ENCODE measurements around the gene DDX39A. TPM values are rescaled to one million over a fixed set of nuclear protein-coding genes. Genes with fewer than 3 reads are reported as not detected.

The DDX39A gene
- total RNA-seq, 1 donor from 2014 or later, result 66.9 TPM

DNA sequence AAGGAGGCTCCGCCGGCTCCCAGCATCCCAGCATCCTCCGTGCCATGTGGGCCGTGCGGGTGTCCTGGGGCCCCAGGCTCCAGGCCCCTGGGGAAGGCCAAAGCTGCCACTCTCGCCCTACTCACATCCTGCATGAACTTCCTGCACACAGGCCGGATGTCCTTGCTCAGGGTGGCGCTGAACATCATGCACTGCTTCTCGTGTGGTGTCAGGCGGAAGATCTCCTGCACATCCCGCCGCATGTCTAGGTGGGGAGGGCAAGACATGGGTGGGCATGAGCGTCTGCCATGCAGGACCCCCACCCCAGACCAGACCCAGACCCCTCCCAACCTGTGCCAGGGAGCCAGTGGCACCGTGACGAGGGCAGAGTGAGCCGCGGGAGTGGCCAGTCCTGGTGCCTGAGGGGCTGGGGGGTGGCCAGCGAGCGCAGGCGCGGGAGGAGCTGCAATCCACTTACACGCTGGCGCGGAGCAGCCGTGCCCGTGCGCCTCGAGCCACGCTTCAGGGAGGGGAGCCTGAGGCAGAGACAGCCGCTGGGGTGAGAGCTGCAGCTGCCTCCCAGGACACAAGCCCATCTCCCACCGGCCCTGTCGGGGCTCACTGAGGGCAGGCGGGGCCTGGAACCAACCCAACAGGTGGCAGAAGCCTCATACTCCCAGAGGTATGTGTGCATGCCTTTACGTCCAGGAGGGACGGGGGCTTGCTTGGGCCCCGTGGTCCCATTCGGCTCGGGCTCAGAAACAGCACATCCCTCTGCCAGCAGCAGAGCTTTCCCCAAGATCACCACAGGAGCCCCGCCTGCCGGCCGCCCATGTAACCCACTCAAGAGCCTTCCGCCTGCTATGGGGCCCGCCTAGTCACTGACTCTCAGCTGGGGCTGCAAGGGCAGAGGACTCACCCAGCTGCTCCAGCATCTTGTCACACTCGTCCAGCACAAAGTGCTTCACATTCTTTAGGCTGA is 8.8 kb downstream of the DDX39A start:
- Mint-ChIP-seq H3K27ac (no peak overlapping the region), H3K36me3 (ENCODE audit: insufficient read depth) (peaks cover 11% of the 10 kb centered on the region), H3K9me3 (ENCODE audit: low read depth) (no peaks in the 10 kb centered on the region), H3K4me3 (ENCODE audit: low read depth) (no peak overlapping the region), H3K4me1 (ENCODE audit: low read depth) (peaks cover 3% of the 10 kb centered on the region), H3K27me3 (no peaks in the 10 kb centered on the region)
- TF ChIP-seq, protein P1, sequence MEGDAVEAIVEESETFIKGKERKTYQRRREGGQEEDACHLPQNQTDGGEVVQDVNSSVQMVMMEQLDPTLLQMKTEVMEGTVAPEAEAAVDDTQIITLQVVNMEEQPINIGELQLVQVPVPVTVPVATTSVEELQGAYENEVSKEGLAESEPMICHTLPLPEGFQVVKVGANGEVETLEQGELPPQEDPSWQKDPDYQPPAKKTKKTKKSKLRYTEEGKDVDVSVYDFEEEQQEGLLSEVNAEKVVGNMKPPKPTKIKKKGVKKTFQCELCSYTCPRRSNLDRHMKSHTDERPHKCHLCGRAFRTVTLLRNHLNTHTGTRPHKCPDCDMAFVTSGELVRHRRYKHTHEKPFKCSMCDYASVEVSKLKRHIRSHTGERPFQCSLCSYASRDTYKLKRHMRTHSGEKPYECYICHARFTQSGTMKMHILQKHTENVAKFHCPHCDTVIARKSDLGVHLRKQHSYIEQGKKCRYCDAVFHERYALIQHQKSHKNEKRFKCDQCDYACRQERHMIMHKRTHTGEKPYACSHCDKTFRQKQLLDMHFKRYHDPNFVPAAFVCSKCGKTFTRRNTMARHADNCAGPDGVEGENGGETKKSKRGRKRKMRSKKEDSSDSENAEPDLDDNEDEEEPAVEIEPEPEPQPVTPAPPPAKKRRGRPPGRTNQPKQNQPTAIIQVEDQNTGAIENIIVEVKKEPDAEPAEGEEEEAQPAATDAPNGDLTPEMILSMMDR (IDR thresholded peaks at IDR 0.05; ENCODE audit: unreplicated experiment), result no peak
- no peak for DNase-seq (ENCODE audit: low spot score, unreplicated experiment)

GRCh38 chr19:14409146-14410023 is 9.8 kb downstream of the DDX39A start:
- Mint-ChIP-seq H3K4me1 (ENCODE audit: low read depth) (peaks cover 3% of the 10 kb centered on the region), H3K36me3 (ENCODE audit: insufficient read depth) (peaks cover 11% of the 10 kb centered on the region), H3K9me3 (ENCODE audit: low read depth) (no peaks in the 10 kb centered on the region), H3K27ac (no peak overlapping the region), H3K4me3 (ENCODE audit: low read depth) (no peak overlapping the region), H3K27me3 (no peaks in the 10 kb centered on the region)
- TF ChIP-seq, protein P1 (IDR thresholded peaks at IDR 0.05; ENCODE audit: unreplicated experiment), result no peak
- DNase-seq (ENCODE audit: low spot score, unreplicated experiment), result no peak

DNA sequence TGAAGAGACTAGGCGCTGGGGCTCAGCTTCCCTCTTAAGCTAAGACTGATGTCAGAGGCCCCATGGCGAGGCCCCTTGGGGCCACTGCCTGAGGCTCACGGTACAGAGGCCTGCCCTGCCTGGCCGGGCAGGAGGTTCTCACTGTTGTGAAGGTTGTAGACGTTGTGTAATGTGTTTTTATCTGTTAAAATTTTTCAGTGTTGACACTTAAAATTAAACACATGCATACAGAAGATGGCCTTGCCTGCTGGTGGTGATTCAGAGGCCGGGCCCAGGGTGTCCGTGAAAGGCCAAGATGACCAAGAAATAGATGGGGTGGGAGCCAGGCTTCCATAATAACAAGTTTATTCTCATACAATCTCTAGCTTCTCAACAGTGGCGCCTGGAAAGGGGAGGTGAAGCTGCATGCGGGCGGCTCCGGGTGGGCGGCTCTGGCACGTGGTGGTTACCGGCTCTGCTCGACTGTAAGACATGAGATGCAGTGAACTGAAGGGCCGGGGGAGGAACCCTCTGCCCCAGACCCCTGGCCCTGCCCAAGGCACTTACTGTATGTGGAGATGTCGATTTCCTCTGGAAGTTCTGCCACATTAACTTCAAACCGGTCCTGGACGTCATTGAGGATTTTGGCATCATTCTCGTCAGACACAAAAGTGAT is 10.5 kb downstream of the DDX39A start:
- Mint-ChIP-seq H3K27me3 (no peaks in the 10 kb centered on the region), H3K36me3 (ENCODE audit: insufficient read depth) (peaks cover 11% of the 10 kb centered on the region), H3K9me3 (ENCODE audit: low read depth) (no peaks in the 10 kb centered on the region), H3K27ac (no peak overlapping the region), H3K4me1 (ENCODE audit: low read depth) (peaks cover 3% of the 10 kb centered on the region), H3K4me3 (ENCODE audit: low read depth) (no peak overlapping the region)
- no peak for DNase-seq (ENCODE audit: low spot score, unreplicated experiment)
- TF ChIP-seq, protein P1 (IDR thresholded peaks at IDR 0.05; ENCODE audit: unreplicated experiment), result no peak

DNA sequence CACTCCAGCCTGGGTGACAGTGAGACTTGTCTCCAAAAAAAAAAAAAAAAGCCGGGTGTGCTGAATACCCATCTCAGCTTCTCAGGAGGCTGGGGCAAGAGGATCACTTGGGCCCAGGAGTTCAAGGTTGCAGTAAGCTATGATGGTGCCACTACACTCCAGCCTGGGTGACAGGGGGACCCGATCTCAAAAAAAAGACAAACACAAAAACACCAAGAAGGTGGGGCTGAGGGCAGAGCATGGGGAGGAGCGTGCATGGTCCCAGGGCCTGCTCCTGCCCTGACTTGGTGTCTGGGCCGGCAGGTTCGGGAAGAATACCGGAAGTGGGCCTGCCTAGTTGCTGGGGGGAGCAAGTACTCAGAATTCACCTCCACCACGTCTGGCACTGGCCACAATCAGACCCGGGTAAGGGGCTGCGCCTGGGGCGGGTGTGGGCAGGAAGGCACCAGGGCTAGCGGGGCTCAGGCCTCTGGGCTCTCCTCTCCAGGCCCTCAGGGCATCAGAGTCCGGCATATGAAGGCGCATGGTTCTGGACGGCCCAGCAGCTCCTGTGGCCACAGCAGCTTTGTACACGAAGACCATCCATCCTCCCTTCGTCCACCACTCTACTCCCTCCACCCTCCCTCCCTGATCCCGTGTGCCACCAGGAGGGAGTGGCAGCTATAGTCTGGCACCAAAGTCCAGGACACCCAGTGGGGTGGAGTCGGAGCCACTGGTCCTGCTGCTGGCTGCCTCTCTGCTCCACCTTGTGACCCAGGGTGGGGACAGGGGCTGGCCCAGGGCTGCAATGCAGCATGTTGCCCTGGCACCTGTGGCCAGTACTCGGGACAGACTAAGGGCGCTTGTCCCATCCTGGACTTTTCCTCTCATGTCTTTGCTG is 11.3 kb downstream of the DDX39A start:
- DNase-seq (ENCODE audit: low spot score, unreplicated experiment), result no peak
- Mint-ChIP-seq H3K4me1 (ENCODE audit: low read depth) (peaks cover 3% of the 10 kb centered on the region), H3K27ac (no peak overlapping the region), H3K4me3 (ENCODE audit: low read depth) (no peak overlapping the region), H3K36me3 (ENCODE audit: insufficient read depth) (peaks cover 11% of the 10 kb centered on the region), H3K27me3 (no peaks in the 10 kb centered on the region), H3K9me3 (ENCODE audit: low read depth) (no peaks in the 10 kb centered on the region)
- TF ChIP-seq, protein P1 (IDR thresholded peaks at IDR 0.05; ENCODE audit: unreplicated experiment), result no peak

Data from progenitor cell of endocrine pancreas (in vitro differentiated cells).